ENCODE results near the gene FGF9. TPM values are rescaled to one million over a fixed set of nuclear protein-coding genes. Genes with fewer than 3 reads are reported as not detected.

The FGF9 gene
- total RNA-seq, 4 donors from 2014 or later, result 0.22 to 0.82 (median 0.38) TPM; not detected in 1

DNA sequence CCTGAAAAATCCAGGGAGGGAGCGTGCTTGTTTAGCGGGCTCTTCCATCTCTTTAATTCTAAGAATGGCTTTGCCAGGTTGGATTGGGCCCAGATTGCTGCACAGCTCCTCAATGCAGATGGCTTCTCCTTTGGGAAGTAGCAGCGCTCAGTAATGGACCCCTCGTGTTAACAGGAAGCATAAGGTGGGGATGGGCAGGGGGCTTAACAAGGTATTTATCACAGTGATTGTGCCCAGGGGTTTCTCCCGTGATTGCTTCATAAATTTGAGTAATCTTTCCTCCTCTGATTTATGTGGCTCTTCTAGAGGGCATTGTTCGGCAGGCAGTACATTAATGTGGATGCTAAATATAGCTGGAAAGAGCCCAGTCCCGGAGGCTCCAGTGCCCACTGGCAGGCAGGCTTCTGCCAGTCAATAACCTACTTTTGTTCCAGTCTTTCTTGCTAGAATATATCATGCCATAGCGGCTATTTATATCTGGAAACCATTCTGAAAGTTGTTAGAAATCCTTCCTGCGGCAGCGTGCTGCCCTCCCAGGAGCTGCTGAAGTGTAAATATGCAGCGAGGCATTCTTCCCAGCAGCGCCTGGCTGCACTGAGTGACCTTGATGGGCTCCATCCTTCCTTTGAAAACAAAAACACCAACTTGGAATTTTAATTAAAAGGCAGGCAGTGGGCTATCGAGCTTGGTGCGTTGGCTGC is 65.0 kb downstream of the FGF9 start:
- TF ChIP-seq, protein P1, sequence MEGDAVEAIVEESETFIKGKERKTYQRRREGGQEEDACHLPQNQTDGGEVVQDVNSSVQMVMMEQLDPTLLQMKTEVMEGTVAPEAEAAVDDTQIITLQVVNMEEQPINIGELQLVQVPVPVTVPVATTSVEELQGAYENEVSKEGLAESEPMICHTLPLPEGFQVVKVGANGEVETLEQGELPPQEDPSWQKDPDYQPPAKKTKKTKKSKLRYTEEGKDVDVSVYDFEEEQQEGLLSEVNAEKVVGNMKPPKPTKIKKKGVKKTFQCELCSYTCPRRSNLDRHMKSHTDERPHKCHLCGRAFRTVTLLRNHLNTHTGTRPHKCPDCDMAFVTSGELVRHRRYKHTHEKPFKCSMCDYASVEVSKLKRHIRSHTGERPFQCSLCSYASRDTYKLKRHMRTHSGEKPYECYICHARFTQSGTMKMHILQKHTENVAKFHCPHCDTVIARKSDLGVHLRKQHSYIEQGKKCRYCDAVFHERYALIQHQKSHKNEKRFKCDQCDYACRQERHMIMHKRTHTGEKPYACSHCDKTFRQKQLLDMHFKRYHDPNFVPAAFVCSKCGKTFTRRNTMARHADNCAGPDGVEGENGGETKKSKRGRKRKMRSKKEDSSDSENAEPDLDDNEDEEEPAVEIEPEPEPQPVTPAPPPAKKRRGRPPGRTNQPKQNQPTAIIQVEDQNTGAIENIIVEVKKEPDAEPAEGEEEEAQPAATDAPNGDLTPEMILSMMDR (IDR thresholded peaks at IDR 0.05; ENCODE audit: low read depth), result no peak

GRCh38 chr13:21736926-21737325 is 66.1 kb downstream of the FGF9 start:
- TF ChIP-seq, protein P1 (IDR thresholded peaks at IDR 0.05; ENCODE audit: low read depth), result no peak

DNA sequence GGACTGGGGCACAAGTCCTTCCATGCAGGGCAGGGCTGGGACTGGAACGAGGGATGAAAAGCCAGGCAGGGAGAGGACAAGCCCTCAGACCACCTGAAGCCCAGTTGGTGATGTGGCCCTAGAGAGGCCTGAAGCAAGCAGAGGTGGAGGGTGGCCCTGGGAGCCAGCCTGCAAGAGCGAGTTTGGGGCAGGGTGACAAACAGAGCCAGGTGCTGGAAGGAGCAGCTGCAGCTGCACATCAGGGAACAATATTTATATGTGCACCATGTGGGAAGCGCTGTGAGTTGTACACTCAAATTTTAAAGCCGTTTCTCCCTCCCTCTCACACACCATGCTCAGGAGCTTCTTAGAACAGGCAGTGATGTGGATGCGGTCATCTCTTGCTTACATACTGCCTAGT is 67.8 kb downstream of the FGF9 start:
- TF ChIP-seq, protein P1 (IDR thresholded peaks at IDR 0.05; ENCODE audit: low read depth), result no peak

DNA sequence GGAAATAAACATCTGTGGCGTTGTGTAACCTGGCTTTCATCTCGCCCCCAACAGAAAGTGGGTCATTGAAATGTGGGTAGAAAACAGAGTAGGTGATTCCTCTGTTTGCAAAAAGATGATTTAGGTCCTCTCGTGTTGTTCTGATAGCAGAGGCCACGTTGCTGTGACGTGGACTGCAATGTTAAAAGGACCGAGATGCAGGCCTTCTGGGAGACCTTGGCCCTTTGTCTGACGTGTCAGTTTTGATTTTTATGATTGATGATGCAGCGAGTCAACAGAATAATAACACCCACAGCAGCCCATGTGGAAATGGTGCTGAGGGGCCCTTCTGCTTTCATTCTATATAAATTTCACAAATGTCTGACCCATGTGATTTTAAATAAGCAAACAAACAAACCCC is 68.9 kb downstream of the FGF9 start:
- TF ChIP-seq, protein P1 (IDR thresholded peaks at IDR 0.05; ENCODE audit: low read depth), result no peak

DNA sequence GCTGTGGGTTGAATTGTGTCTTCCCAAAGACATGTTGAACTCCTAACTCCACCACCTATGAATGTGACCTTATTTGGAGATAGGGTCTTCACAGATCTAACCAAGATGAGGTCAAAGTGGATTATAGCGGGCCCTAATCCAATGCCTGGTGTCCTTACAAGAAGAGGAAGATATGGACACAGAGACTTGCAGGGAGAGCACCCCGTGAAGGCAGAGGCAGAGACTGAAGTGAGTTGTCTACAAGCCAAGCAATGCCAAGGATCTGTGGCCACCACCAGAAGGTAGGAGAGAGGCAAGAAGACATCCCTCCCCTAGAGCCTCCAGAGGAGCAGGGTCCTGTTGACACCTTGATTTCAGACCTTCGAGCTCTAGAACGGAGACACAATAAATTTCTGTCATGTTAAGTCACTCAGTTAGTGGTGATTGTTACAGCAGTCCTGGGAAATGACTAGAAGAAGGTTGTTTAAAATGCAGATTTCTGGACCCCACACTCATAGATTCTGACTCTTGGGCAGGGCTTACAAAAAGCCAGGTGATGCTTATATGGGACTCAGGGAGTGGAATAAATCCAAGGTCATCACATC is 70.6 kb downstream of the FGF9 start:
- TF ChIP-seq, protein P1 (IDR thresholded peaks at IDR 0.05; ENCODE audit: low read depth), result no peak

- TF ChIP-seq, protein P1 (IDR thresholded peaks at IDR 0.05; ENCODE audit: low read depth), result no peak
These were observed 71.2 kb downstream of the FGF9 start for GRCh38 chr13:21742096-21742495.

DNA sequence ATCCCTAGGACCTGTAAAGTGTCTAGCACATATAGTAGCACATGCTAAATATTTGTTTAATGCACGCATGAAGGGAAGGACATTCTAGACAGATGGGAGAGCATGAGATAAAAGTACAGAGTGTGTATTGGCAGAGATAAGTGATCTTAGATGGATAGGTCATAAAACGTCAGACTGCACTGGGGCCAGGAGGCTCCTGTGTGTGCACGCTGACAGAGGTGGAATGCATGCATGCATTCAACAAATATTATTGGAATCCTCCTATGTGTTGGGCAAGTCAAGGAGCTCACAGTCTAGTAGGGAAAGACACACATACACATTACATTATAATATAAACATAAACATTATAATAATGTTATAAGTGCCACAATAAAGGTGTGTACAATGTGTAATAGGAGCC is 73.3 kb downstream of the FGF9 start:
- TF ChIP-seq, protein P1 (IDR thresholded peaks at IDR 0.05; ENCODE audit: low read depth), result no peak

All from subcutaneous adipose tissue (tissue), 4 donors.